ENCODE results near the gene HOXB13.

GRCh38 chr17:48756830-48757251, 28.3 kb upstream of the HOXB13 start:
- TF ChIP-seq CTCF (conservative IDR thresholded peaks at IDR 0.05; ENCODE audit: low read depth in 2 of 2): no peak
- TF ChIP-seq CREB1 (CRISPR knock-in tag; IDR thresholded peaks at IDR 0.05; ENCODE audit: low read depth): no peak
- no peak for TF ChIP-seq REST (IDR thresholded peaks at IDR 0.05; ENCODE audit: unreplicated experiment)

Measured in GM23338 (cell line).